ENCODE data around the gene SESN3.

GRCh38 chr11:95229993-95230809, 801 bp downstream of the SESN3 start:
- TF ChIP-seq POLR2AphosphoS5 (IDR thresholded peaks at IDR 0.05; ENCODE audit: low read depth), result no peak; the same call in 1 of the 2 replicates
- TF ChIP-seq, protein P1, sequence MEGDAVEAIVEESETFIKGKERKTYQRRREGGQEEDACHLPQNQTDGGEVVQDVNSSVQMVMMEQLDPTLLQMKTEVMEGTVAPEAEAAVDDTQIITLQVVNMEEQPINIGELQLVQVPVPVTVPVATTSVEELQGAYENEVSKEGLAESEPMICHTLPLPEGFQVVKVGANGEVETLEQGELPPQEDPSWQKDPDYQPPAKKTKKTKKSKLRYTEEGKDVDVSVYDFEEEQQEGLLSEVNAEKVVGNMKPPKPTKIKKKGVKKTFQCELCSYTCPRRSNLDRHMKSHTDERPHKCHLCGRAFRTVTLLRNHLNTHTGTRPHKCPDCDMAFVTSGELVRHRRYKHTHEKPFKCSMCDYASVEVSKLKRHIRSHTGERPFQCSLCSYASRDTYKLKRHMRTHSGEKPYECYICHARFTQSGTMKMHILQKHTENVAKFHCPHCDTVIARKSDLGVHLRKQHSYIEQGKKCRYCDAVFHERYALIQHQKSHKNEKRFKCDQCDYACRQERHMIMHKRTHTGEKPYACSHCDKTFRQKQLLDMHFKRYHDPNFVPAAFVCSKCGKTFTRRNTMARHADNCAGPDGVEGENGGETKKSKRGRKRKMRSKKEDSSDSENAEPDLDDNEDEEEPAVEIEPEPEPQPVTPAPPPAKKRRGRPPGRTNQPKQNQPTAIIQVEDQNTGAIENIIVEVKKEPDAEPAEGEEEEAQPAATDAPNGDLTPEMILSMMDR (IDR thresholded peaks at IDR 0.05; ENCODE audit: insufficient read depth, low read length), result no peak
- no peak for TF ChIP-seq GABPA (IDR thresholded peaks at IDR 0.05; ENCODE audit: low read depth)

All from HL-60 (cell line).